ENCODE results near the gene MYO1B.
"Not testable (repeated sequence)": the region's sequence is repeated elsewhere in the genome, so short reads cannot be mapped to it uniquely, and the experiment has no call there.

The MYO1B gene

DNA sequence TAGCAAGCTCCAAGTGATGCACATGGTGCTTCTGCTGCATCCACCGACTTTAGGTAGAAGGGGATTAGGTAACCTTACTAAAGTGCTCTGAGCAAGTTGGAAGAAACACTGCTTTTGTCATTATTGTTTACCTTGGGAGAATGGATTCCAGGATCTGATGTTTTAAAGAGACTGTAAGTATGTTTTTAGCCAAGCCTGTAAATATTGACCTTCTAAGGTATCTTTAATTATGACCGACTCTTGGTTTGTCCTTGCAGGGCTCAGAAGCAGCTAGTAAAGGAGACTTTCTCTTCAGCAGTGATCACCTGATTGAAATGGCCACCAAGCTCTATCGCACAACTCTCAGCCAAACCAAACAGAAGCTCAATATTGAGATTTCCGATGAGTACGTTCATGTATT lies 170.7 kb downstream of the MYO1B start:
- no peak for DNase-seq

DNA sequence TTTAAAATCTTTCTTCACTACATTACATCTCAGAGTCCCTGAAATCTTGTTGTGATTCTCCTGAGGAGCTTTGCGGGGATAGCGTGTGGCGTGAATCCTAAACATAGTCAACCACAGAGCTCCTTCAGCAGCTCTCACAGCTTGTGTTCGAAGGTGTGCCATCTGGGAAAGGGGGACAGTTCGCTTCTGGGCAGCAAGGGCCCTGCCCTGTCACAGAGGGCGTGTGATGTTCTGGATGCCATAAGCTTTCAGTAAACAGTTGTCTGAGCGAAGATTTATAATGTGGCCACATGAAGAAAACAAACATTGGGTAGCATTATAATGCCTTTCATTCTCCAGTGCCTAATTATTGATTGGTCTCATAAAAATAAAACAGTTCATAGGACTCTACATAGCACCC lies 172.5 kb downstream of the MYO1B start:
- no peak for DNase-seq

DNA sequence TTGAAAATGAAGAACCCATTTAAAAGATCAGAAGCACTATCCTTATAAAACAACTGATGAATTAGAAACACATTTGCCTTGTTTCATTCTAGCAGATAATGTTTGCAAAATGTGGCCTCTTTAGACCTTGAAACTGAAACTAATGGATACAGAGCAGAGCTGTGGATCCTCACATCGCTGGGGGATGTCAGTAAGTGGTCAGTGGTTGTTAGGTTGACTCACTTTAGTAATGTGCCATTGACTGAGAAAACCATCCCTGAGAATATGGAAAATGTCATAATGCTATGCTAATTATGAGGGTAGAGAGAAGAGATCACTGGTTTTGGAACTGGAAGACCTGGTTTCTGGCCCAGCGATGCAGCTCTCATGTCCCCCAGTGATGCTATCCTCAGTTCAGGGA lies 176.7 kb downstream of the MYO1B start:
- DNase-seq: no peak

DNA sequence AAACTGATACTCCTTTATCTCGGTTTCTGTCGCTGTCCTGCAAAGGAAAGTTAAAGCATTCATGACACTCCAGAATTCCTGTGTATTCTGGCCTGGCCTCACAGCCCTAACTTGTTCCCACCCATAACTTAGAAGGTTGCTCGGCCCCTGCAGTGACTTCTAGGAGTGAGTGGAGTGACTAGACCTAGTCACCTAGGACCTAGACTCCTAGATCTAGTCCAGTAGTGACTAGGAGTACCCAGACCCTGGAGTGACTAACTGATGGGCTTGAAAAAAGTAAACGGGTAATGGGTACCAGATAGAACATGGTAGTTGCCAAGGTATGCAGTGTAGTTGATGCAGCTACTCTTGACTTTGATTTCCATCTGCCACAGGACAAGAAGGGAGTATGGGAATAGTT lies 181.8 kb downstream of the MYO1B start:
- DNase-seq: no peak

DNA sequence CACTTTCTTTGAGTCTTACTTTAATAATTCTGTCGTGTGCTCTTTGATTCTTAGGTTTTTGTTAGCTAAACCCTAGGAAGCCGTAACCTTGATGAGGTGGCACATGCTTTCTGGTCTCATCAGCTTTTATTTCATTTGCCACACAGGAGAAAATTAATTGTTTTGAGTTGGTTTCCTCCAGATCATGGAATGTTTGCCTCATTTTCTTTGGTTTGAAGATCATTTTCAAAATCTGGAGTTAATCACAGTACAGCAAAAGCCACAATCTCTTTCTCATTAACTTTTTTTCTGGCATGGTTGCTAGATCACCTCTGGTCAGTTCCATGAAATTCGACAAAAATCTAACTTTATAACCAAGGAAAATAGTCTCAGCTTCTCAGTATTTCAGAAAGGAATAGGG lies 182.9 kb downstream of the MYO1B start:
- DNase-seq: no peak

DNA sequence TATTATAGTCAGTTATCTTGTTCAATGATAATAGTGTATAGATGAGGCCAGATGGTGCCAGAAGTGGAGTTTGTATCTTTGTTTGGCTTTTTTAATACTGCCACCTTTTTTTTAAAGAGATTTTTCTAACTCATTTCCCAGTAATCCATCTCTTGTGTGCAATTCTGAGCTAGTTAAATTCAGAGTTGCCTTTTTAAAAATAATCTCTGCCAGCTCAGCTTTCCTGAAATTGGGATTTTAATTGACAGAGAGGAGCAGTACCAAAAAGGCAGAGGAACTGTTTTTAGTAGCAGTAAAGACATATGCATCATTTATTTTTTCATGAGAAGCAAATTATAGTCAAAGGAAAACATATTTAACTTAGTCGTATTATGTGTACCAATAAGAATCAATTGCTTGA lies 185.3 kb downstream of the MYO1B start:
- no peak for DNase-seq

DNA sequence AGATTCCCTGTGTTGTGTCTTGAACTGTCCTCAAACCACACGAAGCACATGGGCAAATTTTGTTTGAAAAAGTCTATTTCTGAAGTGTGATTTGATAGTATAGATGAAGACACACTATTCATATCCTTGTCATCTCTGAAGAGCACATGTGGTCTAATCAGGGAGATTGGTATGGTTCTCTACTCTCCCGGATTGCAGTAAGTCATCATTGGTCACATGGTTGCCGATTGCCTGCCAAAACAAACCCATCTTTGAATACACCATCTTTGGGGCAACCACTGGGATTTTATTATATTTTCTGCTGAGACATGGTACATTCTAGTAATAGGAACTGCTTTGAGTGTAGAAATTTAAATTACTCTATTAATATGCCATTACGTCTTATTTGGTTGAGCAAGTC lies 186.9 kb downstream of the MYO1B start:
- DNase-seq: no peak

DNA sequence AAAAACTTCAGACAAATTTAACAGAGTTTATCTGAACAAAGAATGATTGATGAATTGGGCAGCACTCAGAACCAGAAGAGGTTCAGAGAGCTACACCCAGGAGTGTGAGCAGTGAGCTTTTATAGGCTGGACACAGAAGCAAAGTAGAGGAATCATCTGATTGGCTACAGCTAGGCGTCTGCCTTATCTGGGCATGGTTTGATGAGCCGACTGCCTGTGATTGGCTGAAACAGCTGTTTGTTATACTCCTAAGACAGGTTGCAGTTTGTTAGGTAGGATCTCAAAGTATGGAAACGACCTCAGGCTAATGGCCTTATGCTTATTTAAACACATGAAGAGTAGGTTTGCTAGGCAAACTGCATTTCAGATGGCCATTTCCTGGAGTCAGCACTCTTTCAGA lies 188.9 kb downstream of the MYO1B start:
- DNase-seq: no peak

DNA sequence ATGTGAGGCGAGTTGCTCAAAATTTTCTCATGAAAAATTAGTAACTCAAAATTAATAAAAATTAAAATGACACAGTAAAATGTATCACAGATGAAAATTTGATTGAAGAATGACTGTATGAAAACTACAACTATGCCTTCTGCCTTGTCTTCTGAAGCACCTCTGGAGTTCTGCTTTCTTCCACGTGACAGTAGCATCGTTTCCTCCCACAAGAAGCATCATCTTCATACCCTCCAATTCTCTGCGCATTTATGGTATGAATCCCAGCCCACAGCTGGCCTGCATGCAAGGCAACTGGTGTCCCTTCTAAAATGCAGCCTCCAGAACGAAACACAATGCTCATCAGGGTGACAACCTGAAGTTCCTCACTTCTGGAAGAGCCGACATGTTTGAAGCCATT lies 189.9 kb downstream of the MYO1B start:
- no peak for DNase-seq

DNA sequence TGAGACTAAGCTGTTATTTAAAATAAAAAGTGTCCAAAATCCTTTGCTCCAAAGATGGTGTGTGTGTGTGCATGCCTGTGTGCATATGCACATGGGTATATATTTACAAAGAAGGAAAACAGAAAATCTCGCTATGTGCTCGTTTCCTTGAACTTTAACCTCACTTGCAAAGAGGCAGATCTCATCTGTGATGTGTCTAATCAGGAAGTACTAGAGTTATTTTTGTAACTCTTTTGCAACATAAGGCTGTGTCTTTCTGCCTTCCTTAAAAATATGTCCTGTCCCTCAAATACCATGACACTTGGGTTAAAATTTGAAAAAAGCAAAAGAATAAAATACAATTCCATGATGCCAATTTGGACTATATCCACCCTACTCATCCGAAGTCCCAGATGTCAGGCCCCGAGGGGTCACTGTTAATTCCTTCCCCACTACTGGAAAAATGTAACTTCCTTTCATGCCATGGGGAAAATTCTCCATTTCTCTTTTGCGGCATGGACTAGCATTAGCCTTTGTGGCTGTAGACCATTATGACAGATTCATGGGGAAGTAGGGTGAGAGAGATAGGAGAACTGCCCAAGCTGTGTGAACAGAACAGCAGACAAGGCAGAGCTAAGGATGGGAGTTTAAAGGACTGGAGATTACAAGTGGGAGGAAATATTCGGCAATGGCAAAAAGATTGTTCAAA lies 191.3 kb downstream of the MYO1B start:
- no peak for DNase-seq

DNA sequence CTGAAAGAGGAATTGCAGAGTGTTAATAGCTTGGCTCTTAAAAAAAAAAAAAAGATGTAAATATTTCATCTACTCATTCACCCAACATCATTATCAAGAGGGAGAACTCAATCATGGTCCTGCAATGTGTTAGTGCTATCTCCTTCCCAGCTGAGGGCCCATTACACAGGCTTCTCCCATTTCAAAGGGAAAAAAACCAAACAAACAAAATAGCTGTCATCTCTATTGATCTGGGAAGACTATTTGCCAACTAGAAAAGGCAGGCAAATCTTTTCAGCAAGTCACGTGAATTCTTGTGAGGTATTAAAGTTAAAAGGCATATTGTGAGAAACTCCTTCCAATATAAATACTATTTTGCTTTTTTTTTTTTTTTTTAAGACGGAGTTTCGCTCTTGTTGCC lies 194.3 kb downstream of the MYO1B start:
- no peak for DNase-seq

DNA sequence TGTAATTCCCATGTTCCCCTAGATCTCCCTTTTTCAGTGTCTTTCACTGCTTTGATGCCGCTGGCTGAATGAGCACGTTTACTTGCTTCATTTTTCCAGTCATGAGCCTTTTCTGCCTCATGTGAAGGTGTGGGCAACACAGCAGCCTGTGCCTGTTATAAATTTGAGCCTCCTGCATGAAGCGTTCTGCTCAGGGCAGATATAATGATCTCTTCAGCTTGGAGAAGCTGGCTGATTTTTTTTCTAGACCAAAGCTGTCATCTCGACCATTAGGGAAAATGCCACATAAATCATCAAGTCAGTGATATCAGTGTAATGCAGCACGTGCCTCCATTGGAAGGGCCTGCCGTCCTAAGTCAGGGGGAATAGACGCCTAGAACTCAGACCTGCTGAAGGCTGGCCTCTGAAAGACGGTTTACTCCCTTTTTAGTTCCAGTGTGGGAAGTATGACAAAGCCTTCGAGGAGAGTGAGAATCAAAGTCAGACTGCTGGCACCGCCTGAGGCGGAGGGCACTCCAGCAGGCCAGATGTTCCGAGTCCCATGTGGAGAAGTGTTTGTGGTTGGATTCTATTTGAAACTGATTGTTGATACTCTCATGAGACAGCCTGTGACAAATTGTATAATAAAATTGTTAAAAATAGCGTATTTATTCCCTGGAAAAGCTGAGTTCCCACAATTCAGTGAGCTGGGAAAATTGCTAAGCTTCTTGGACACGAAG lies 196.5 kb downstream of the MYO1B start:
- no peak for DNase-seq

DNA sequence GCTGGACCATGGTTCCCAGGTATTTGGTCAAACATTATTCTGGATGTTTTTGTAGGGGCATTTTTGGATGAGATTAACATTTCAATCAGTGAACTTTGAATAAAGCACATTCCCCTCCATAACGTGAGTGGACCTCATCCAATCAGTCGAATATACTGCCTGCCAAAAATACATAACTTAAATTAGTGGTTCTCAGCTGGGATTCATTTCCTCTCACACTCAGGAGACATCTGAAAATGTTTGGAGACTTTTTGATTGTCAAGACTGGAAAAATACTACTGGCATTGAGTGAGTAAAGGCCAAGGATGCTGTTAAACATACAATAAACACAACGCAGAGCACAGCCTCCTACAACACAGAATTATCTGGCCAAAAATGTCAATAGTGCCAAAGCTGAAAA lies 198.2 kb downstream of the MYO1B start:
- DNase-seq: no peak

DNA sequence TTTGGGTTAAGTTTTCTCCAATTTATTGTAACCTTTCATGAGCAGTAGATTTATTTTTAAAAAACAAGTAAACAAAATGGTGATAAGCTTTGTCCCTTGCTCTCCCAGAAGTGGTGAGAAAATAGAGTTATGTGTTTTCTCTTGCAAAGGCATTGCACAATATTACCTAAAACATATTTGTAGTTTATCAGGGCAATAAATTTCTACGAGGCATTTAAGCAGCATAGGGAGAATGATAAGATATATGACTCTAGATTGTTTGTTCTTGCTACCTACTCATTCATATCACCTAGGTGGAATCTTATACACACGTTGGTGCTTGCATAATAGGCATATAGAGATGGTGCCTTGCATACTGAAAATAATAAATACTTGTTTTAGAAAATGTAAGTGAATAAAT lies 201.7 kb downstream of the MYO1B start:
- no peak for DNase-seq

DNA sequence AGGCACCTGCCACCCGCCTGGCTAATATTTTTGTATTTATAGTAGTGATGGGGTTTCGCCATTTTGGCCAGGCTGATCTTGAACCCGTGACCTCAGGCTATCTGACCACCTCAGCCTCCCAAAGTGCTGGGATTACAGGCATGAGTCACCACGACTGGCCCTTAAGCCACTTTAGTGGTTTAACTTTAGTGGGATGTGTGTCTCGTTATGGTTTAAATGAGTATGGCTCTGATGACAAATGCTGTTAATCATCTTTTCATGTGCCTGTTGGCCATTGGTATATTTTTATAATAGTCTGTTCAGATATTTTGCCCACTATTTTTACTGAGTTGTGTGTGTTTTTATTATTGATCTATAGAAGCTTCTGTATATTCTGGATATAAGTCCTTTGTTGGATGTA lies 205.9 kb downstream of the MYO1B start:
- no peak for DNase-seq

DNA sequence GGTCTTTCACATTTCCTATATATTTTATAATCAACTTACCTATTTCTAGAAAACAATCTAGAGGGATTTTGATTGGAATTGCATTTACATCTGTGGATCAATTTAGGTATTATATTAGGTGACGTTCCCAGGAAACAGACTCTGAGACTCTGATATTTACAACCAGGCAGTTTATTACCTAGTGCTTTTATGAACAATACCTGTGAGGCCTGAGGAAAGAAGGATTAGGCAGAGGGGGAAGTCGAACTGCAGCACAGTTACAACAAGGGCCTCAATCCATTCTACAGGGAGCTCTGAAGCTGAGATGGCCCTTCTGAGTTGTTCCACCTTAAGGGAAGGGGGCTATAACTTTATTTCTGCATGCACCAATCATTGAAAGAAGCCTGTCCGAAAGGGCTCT lies 206.9 kb downstream of the MYO1B start:
- DNase-seq: no peak

DNA sequence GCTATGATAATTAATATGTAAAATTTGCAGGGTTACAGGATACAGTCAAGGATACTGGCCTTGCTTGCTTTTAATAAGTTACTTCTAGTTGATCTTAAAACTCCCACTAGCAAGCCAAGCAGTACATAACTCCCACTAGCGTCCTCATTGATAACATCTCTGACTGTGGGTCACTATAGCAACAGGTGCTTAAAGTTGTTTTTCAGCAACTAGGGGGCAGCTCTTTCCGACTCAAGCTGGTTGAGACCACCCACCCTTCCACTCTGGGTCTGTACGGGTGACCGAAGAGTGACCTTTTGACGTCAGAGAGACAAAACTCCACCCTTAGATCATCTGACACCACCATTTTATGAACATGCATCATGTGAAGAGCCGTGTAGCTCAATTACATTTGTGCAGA lies 208.6 kb downstream of the MYO1B start:
- no peak for DNase-seq

DNA sequence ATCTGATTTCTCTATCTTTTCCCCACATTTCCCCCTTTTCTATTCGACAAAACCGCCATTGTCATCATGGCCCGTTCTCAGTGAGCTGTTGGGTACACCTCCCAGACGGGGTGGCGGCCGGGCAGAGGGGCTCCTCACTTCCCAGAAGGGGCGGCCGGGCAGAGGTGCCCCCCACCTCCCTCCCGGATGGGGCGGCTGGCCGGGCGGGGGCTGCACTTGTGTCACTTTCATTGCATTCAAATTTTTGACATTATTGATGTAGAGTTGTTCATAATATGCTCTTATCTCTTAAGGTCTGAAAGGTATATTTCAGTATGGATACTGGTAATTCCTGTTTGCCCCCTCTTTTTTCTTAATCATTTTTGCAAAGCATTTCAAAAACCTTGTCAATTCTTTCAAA lies 211.3 kb downstream of the MYO1B start:
- not testable (repeated sequence) for DNase-seq

DNA sequence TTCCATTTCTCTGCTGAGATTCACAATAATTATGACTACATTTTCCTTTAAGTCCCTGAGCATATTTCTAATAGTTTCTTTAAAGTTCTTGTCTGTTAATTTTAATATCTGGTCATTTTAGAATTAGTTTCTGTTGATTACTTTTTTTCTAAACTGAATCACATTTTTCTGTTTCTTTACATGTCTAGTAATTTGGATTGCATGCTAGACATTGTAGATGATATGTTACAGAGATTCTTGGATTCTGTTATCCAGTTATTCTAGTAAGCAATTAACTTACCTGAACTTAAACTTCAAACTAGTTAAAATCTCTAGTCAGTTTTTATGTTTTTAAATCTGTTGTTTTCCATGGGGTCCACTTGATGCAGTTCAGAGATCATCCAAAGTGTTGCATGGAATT lies 214.0 kb downstream of the MYO1B start:
- no peak for DNase-seq

DNA sequence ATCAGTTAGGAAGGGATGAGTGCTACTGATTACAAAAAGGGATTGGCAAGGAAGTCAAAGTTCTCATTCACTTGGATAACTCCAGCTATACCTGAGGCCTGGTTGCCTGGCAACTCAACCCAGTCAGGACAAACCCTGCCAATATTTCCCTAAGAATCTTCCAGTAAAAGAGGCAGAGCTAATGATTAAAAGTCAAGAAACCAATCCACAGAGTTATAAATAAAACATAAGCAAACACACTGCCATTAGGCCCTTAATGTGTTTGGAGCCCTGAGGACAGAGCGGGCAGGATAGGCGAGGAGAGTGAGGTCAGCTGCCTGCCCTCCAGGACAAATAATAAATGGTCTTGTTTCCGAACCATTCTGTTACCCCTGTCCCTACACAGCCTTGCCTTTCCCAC lies 217.2 kb downstream of the MYO1B start:
- no peak for DNase-seq

DNA sequence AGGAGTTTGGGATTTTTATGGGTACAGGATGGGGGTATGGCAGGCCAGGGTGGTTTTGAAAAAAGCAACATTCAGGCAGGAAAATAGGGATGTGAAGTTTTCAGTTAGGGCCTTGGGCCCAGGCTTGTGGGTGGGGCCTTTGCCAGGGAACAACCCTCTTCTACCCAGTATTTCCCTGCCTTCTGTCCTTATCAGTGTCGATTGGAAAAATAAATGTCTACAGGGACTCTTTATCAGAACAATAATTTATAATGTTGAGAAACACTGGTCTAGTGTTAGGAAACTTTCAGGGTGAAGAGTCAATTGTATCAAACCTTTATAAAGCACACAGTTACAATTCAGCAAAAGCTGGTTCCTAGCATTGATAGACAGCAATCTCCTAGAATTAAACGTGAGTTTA lies 218.6 kb downstream of the MYO1B start:
- DNase-seq: no peak

DNA sequence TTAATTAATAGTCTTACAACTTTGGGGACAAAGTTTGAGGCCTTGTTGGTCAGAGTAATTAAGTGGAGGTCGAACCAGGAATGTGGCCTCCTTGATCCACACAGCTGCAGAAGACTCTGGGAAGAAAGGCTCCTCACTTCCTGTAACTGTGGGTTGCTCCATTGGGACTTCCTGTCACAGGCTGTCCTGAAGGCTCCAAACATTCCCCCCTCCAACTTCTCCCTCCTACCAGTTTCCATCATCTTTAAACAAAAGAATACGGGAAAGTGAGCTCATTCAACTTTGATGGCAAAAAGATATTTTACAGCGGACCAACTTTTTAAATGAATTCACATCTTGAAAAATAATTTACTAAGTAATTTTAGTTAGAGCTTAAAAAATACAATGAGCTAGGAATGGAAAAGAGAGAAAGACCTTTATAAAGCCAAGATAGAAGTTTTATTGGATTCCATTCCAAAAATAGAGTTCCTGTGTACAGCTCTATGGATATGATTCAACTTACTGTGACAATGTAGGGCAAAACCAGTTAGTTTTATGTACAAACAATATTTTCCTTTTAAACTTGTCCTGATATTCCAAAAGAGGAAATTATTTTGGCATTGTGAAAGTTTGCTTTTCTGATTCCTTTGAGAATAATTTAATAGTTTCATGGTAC lies 220.7 kb downstream of the MYO1B start:
- DNase-seq: no peak

DNA sequence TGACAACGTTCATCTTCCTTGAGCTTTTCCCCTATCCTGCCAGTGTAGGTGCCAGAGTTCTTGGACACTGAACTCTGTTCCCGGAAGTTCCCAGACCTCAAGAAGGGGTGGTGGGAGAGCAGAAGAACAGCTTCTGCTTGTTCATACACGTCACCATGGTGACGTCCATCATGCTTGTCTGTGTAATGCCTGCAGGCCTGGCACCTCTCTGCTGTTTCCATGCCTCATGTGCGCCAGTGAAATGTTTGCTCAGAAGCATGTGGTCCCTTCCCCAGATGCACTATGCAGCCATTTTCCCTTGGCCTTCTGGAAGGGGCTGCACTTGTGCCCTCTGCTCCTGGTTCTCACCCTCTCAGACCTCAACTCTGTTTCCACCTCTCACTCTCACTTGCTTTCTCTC lies 221.9 kb downstream of the MYO1B start:
- no peak for DNase-seq

DNA sequence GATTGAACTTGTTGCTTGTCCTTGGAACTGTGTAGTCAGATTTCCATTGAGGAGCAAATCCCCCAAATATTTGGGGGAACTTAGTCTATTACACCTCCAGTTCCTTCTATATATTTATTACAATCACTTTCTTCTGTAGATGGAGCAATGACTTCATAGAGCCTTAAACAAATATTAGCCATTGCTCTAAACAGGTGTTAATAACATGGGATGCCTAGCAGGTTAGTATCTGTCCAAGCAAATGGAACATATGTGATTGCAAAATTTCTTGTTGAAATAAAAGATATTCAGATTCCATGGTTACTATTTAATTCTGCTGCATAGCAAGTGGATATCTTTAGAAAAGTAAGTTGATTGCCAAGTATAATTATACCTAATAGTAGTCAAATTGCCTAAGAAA lies 225.1 kb downstream of the MYO1B start:
- no peak for DNase-seq

DNA sequence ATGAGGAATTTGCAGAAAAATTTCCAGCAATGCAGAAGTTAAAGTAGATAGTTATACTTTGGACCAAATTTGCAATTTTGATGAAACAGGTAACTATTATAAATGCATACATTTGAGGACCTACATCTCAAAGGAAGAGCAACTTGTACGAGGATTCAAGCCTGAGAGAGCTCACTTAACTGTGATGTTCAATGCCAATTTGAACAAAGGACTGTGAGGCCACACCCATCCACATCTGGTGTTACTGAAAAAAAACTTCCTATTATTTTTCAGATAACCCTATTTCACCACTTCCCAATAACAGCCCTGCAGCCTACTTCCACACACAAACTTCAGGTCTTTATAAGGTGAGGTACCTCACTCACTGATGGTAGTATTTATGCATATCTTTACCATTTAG lies 229.3 kb downstream of the MYO1B start:
- DNase-seq: no peak
